Caco-2 (cell line): ENCODE measurements around the gene ENTPD7. TPM values are rescaled to one million over a fixed set of nuclear protein-coding genes. Genes with fewer than 3 reads are reported as not detected.

ENCODE experiments used
- BruUV-seq: library from RNA; stranded (reverse); fragments of 400-500 nt; replicated peaks from 2 replicates; lab custom pipeline; 2021; lab: Mats Ljungman, UMichigan
- CTCF ChIA-PET: fragments of 300-600 bp; sonication (Branson Sonifier 250); formaldehyde crosslinking; loops from one replicate; lab custom pipeline; 2022; ENCODE audit warnings: antibody characterized with exemption; lab: Charles Lee
- POLR2A ChIA-PET: fragments of 300-600 bp; sonication (Branson Sonifier 250); formaldehyde crosslinking; loops from one replicate; lab custom pipeline; 2022; ENCODE audit warnings: antibody characterized with exemption; lab: Charles Lee
- DNase-seq, 2 experiments: peaks; one replicate each; pipeline versions ENCODE4 v3.0.0 to v3.0.0-alpha.2; 2020 to 2022
- H3K27me3 ChIP-seq: replicated peaks from 2 replicates; pipeline ENCODE4 v1.6.0; 2011; ENCODE audit warnings: low read length; ENCODE audit not compliant: control insufficient read depth, insufficient read depth
- H3K36me3 ChIP-seq: 2 replicates; pipeline ENCODE4 v1.5.1; 2011; ENCODE audit warnings: low read length; ENCODE audit not compliant: control insufficient read depth, insufficient read depth
- H3K4me1 ChIP-seq: fragments of 250-450 bp; sonication (Bioruptor Pico); 2 replicates; pipeline ENCODE4 v1.5.1; 2020; ENCODE audit warnings: mild to moderate bottlenecking
- H3K4me3 ChIP-seq: 2 replicates; pipeline ENCODE4 v1.5.1; 2011; ENCODE audit warnings: low read depth, mild to moderate bottlenecking, control low read depth, low read length
- H3K9me3 ChIP-seq: fragments of 250-450 bp; sonication (Bioruptor Pico); 2 replicates; pipeline ENCODE4 v1.5.1; 2020; ENCODE audit warnings: mild to moderate bottlenecking, moderate library complexity
- H3K27ac Mint-ChIP-seq: one replicate; pipeline ENCODE4 v1.8.0; 2022; ENCODE audit warnings: mixed read lengths; ENCODE audit not compliant: unreplicated experiment
- H3K27me3 Mint-ChIP-seq: one replicate; pipeline ENCODE4 v1.8.0; 2022; ENCODE audit warnings: mixed read lengths; ENCODE audit not compliant: insufficient read depth, unreplicated experiment
- H3K36me3 Mint-ChIP-seq: one replicate; pipeline ENCODE4 v1.8.0; 2022; ENCODE audit warnings: mild to moderate bottlenecking, mixed read lengths; ENCODE audit not compliant: insufficient read depth, unreplicated experiment
- H3K4me1 Mint-ChIP-seq: one replicate; pipeline ENCODE4 v1.8.0; 2022; ENCODE audit warnings: low read depth, mixed read lengths; ENCODE audit not compliant: unreplicated experiment
- H3K4me3 Mint-ChIP-seq: one replicate; pipeline ENCODE4 v1.8.0; 2022; ENCODE audit warnings: mild to moderate bottlenecking, moderate library complexity, mixed read lengths; ENCODE audit not compliant: unreplicated experiment
- H3K9me3 Mint-ChIP-seq: one replicate; pipeline ENCODE4 v1.8.0; 2022; ENCODE audit warnings: mixed read lengths; ENCODE audit not compliant: unreplicated experiment
- CTCF ChIP-seq, 2 experiments: fragments of 200-600 bp in 1 of 2; IDR thresholded peaks; 1 replicate in 1 of 2; 2 replicates in 1 of 2; pipeline versions ENCODE4 v1.5.1 to v1.8.0; 2011 to 2022; ENCODE audit warnings: antibody characterized with exemption in 1 of 2, control low read depth in 1 of 2, inconsistent platforms in 1 of 2, low read depth in 1 of 2, low read length in 1 of 2, mild to moderate bottlenecking in 1 of 2, moderate library complexity in 1 of 2; ENCODE audit not compliant: insufficient read depth in 1 of 2, severe bottlenecking in 1 of 2, unreplicated experiment in 1 of 2
- intact Hi-C: fragments of 100-400 bp; cut with micrococcal nuclease; formaldehyde crosslinking; loops from one replicate; pipeline ENCODE4 v1.10.0; 2022; ENCODE audit not compliant: unreplicated experiment
- total RNA-seq: library from RNA; stranded (reverse); gene quantifications from 2 replicates; pipeline ENCODE4 v1.2.3, GENCODE V29; 2022

Gene ENTPD7
- total RNA-seq, 1 experiment from 2014 or later, result 36.0 TPM

GRCh38 chr10:99617696-99618095, 41.6 kb upstream of the ENTPD7 start:
- DNase-seq, result no peak
- H3K36me3 ChIP-seq, result no peaks in the 10 kb centered on the region
- intact Hi-C loops, result no loop called here
- no peaks in the 10 kb centered on the region for H3K27me3 Mint-ChIP-seq
- ChIA-PET POLR2A (interaction anchor here (1.4 kb wide), 1 partner anchor 41 kb away, joined by 3 read pairs; no protein-coding TSS in a partner anchor), CTCF (no interaction called here)
- H3K27me3 ChIP-seq, result no peaks in the 10 kb centered on the region
- H3K27ac Mint-ChIP-seq, result no peak overlapping the region
- BruUV-seq, result no TSS peak
- TF ChIP-seq CTCF (IDR thresholded peaks at IDR 0.05; ENCODE audit: insufficient read depth in 1 of 2, low read depth in 1 of 2, low read length in 1 of 2, severe bottlenecking in 1 of 2, unreplicated experiment in 1 of 2), result no peak
- H3K4me3 ChIP-seq, result no peak overlapping the region
- H3K9me3 ChIP-seq, result no peaks in the 10 kb centered on the region
- H3K4me1 Mint-ChIP-seq, result peaks cover 24% of the 10 kb centered on the region
- H3K9me3 Mint-ChIP-seq, result no peaks in the 10 kb centered on the region
- peaks cover 6% of the 10 kb centered on the region for H3K4me1 ChIP-seq
- H3K36me3 Mint-ChIP-seq, result peaks cover 14% of the 10 kb centered on the region
- H3K4me3 Mint-ChIP-seq, result no peak overlapping the region

GRCh38 chr10:99619090-99619800, 40.1 kb upstream of the ENTPD7 start:
- BruUV-seq, result no TSS peak
- DNase-seq, result no peak
- intact Hi-C loops, result no loop called here

More at GRCh38 chr10:99619090-99619800, 40.1 kb upstream of the ENTPD7 start:
- peaks cover 8% of the 10 kb centered on the region for H3K4me1 ChIP-seq
- peaks cover 40% of the 10 kb centered on the region for H3K4me1 Mint-ChIP-seq
- ChIA-PET POLR2A (interaction anchor here (0.5 to 1.4 kb wide), 4 partner anchors 40 to 189 kb away, joined by 3 to 12 read pairs (median 4); partner anchors contain the start of genes COX15, CUTC, ENTPD7 and GOT1), CTCF (no interaction called here)
- no peaks in the 10 kb centered on the region for H3K27me3 ChIP-seq
- H3K27me3 Mint-ChIP-seq, result no peaks in the 10 kb centered on the region
- H3K36me3 ChIP-seq, result no peaks in the 10 kb centered on the region
- peak overlapping the region; percentile 68 for H3K4me3 Mint-ChIP-seq
- peaks cover 8% of the 10 kb centered on the region for H3K9me3 Mint-ChIP-seq
- peak overlapping the region; percentile 2 for H3K27ac Mint-ChIP-seq
- peaks cover 14% of the 10 kb centered on the region for H3K36me3 Mint-ChIP-seq
- H3K9me3 ChIP-seq, result no peaks in the 10 kb centered on the region
- TF ChIP-seq CTCF (IDR thresholded peaks at IDR 0.05; ENCODE audit: insufficient read depth in 1 of 2, low read depth in 1 of 2, low read length in 1 of 2, severe bottlenecking in 1 of 2, unreplicated experiment in 1 of 2), result no peak
- peak overlapping the region; percentile 87 for H3K4me3 ChIP-seq
